Fibroblast of the aortic adventitia (primary cell): ENCODE measurements around the gene ATAD2B. TPM values are rescaled to one million over a fixed set of nuclear protein-coding genes. Genes with fewer than 3 reads are reported as not detected.

Source experiments
- DNase-seq: peaks from one replicate; pipeline ENCODE4 v3.0.0-alpha.2; 2010; ENCODE audit warnings: low read depth
- H3K4me3 ChIP-seq: 2 replicates; pipeline ENCODE4 v1.5.1; 2011; ENCODE audit warnings: low read depth, mild to moderate bottlenecking, control low read depth, low read length, moderate library complexity
- total RNA-seq: library from RNA; depleted of rRNA; stranded (reverse); fragments of >200 nt; gene quantifications from 2 replicates; pipeline ENCODE4 v1.2.3, GENCODE V29; 2012; ENCODE audit warnings: low replicate concordance
- TF ChIP-seq, protein P1 (sequence below): IDR thresholded peaks from 2 replicates; pipeline ENCODE4 v1.5.1; 2011; ENCODE audit warnings: mild to moderate bottlenecking, low read length, control low read depth, inconsistent platforms; ENCODE audit not compliant: insufficient read depth

ATAD2B gene
- total RNA-seq, 1 donor: 10.6 TPM

DNA sequence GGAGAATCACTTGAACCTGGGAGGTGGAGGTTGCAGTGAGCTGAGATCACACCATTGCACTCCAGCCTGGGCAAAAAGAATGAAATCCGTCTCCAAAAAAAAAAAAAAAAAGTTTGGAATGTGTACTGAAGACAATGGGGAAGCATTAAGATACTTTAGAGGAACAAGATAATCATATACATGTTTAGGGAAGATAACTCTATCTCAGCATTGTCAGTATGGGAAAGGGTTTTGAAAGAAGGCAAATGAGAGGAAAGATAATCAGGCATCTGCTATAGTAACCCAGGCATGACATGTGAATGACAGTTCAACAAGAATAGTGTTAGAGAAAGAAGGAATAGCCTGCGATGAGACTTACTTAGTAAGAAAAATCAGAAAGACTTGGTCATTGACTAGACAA, 112.0 kb downstream of the ATAD2B start:
- DNase-seq: no peak
- TF ChIP-seq, protein P1, sequence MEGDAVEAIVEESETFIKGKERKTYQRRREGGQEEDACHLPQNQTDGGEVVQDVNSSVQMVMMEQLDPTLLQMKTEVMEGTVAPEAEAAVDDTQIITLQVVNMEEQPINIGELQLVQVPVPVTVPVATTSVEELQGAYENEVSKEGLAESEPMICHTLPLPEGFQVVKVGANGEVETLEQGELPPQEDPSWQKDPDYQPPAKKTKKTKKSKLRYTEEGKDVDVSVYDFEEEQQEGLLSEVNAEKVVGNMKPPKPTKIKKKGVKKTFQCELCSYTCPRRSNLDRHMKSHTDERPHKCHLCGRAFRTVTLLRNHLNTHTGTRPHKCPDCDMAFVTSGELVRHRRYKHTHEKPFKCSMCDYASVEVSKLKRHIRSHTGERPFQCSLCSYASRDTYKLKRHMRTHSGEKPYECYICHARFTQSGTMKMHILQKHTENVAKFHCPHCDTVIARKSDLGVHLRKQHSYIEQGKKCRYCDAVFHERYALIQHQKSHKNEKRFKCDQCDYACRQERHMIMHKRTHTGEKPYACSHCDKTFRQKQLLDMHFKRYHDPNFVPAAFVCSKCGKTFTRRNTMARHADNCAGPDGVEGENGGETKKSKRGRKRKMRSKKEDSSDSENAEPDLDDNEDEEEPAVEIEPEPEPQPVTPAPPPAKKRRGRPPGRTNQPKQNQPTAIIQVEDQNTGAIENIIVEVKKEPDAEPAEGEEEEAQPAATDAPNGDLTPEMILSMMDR: no peak
- no peak overlapping the region for H3K4me3 ChIP-seq

DNA sequence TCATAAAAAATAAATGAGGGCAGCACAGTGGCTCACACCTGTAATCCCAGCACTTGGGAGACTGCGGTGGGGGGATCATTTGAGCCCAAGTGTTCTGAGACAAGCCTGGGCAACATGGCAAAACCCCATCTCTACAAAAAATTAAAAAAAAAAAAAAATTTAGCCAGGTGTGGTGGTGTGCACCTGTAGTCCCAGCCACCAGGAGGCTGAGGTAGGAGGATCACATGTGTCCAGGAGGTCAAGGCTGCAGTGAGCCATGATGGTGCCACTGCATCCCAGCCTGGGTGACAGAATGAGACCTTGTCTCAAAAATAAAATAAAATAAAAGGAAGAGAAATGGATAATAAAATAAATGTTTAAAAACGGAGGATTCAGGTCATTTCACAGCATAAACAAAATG, 113.5 kb downstream of the ATAD2B start:
- TF ChIP-seq, protein P1: no peak
- no peak overlapping the region for H3K4me3 ChIP-seq

DNA sequence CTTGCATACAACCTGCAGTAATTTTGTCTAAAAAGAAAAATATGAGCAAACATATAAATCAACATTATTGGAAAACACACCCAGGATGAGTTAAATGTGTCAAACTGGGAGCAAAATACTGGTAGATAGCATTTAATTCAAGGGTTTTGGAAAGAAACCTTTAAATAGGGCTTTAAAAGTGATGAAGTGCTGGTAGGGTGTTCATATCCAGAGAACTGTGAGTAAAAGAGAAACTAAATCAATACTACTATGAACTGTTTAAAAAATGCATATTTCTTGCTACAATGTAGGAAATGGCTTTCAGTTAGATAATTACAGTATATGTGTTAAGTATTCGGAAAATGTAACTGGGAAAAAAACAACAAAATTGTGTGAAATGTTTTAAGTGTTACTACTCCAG, 117.8 kb downstream of the ATAD2B start:
- TF ChIP-seq, protein P1: no peak
- DNase-seq: no peak
- no peak overlapping the region for H3K4me3 ChIP-seq

More for the DNA sequence above, 113.5 kb downstream of the ATAD2B start:
- no peak for DNase-seq

DNA sequence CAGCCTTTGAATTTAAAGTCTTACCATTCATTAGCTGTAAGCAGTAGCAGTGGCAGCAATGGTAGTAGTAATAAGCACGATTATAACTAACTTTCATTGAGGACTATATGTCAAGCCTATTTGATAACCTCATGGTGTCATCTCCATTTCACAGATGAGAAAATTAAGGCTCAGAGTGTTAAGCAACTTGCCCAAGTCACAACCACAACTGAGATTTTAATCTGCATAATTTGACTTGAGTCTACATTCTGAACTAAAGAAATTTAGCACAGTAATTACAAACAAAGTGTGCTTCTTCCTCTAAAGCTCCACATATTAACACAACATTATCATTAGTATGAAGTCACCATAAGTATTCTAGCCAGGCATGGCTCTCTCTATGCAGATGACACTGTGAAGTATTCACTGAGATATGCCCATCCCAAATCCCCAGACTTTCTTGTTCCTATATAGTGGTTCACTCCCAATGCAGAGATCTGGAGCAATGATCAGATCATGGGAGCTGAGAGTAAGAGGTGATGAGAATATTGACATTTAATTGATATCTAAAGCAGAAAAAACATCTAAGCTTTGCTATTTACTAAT, 120.2 kb downstream of the ATAD2B start:
- H3K4me3 ChIP-seq: no peak overlapping the region
- TF ChIP-seq, protein P1: no peak
- no peak for DNase-seq

DNA sequence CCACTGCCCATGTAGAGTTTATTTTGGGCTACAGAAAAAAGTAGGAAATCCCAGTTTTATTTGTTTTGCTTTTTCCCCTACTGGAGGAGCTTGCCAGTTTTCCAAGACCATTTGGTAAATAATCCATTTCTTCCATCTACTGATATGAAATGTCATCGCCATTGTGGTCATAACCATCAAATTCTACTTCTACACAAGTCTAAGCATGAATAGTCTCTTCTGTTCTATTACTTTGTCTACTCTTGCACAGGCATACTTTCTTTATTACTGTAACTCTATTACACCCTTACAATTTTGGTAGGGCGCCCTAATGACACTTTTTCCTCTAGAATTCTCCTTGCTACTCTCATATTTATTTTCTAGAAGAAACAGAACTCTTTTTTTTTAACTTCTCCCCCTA, 120.7 kb downstream of the ATAD2B start:
- no peak overlapping the region for H3K4me3 ChIP-seq
- DNase-seq: no peak
- TF ChIP-seq, protein P1: no peak

DNA sequence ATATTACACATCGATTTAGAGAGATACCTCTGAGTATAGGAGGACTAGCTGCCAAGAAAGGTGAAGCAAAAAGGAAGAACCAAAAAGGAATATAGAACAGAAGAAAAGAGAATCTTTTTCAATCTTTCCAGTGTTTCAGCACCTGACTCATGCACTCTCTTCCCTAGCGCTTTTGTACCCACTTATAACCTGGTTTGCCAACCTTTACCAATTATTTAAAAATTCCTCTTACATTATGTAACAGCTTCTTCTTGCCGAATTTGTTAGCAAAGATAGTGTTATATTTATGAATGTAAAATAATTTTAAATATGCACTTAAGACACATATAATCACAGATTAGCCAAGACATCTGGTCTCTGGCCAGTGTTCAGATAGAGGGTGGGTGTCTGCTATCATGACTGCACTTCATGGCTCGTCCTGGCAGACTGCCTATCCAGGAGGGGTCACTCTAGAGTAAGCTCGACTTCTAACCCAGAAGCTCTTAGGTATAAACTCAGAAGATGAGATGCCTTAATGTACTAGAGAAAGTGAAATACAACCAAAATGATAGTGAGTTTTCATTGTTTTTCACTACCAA, 122.9 kb downstream of the ATAD2B start:
- no peak overlapping the region for H3K4me3 ChIP-seq
- TF ChIP-seq, protein P1: peak; percentile 35
- peak; percentile 61 for DNase-seq
